CD4-positive, CD25-positive, alpha-beta regulatory T cell (primary cell): ENCODE measurements around the gene CELF6. TPM values are rescaled to one million over a fixed set of nuclear protein-coding genes. Genes with fewer than 3 reads are reported as not detected.

ENCODE experiments used
- ATAC-seq, 2 donors: fragments of 150-1000 bp; cut with Tn5 transposase; one replicate each; pipeline ENCODE4 v1.10.0; 2021; ENCODE audit warnings: low read depth in 2 of 2, moderate number of reproducible peaks in 2 of 2, moderate library complexity in 1 of 2
- DNase-seq, 3 donors: peaks; one replicate each; pipeline versions ENCODE4 v3.0.0 to v3.0.0-alpha.2; 2012 to 2022; ENCODE audit warnings: mixed read lengths in 1 of 3
- H3K27ac ChIP-seq: one replicate; pipeline ENCODE4 v1.7.0; 2013; ENCODE audit warnings: mild to moderate bottlenecking, low read length; ENCODE audit not compliant: insufficient read depth, poor library complexity, severe bottlenecking
- H3K27me3 ChIP-seq: one replicate; pipeline ENCODE4 v1.7.0; 2013; ENCODE audit warnings: low read length; ENCODE audit not compliant: control insufficient read depth, insufficient read depth
- H3K36me3 ChIP-seq: one replicate; pipeline ENCODE4 v1.7.0; 2013; ENCODE audit warnings: mild to moderate bottlenecking, low read length, moderate library complexity; ENCODE audit not compliant: control insufficient read depth, insufficient read depth
- H3K4me1 ChIP-seq: 2 replicates; pipeline ENCODE4 v1.7.0; 2013; ENCODE audit warnings: mild to moderate bottlenecking, low read length; ENCODE audit not compliant: insufficient read depth, control insufficient read depth, poor library complexity, severe bottlenecking
- H3K4me3 ChIP-seq: one replicate; pipeline ENCODE4 v1.7.0; 2013; ENCODE audit warnings: low read depth, mild to moderate bottlenecking, low read length, moderate library complexity
- H3K9me3 ChIP-seq, 2 experiments: 1 replicate in 1 of 2; 2 replicates in 1 of 2; pipeline ENCODE4 v1.7.0; 2013; ENCODE audit warnings: low read length in 2 of 2, mild to moderate bottlenecking in 1 of 2, moderate library complexity in 1 of 2; ENCODE audit not compliant: control insufficient read depth in 2 of 2
- H3K27ac Mint-ChIP-seq, 3 donors: one replicate each; pipeline ENCODE4 v1.8.0; 2020 to 2022; ENCODE audit warnings: mild to moderate bottlenecking in 3 of 3, mixed read lengths in 3 of 3, moderate library complexity in 2 of 3
- H3K27me3 Mint-ChIP-seq: one replicate; pipeline ENCODE4 v1.8.0; 2022; ENCODE audit warnings: mild to moderate bottlenecking, mixed read lengths
- H3K36me3 Mint-ChIP-seq: one replicate; pipeline ENCODE4 v1.8.0; 2020; ENCODE audit warnings: mixed read lengths
- H3K4me1 Mint-ChIP-seq, 4 donors: one replicate each; pipeline ENCODE4 v1.8.0; 2020 to 2022; ENCODE audit warnings: mixed read lengths in 4 of 4, mild to moderate bottlenecking in 1 of 4
- H3K4me3 Mint-ChIP-seq, 4 donors: one replicate each; pipeline ENCODE4 v1.8.0; 2020 to 2022; ENCODE audit warnings: mild to moderate bottlenecking in 4 of 4, mixed read lengths in 4 of 4, moderate library complexity in 3 of 4
- H3K9me3 Mint-ChIP-seq, 7 donors: one replicate each; pipeline ENCODE4 v1.8.0; 2020 to 2022; ENCODE audit warnings: mixed read lengths in 7 of 7, mild to moderate bottlenecking in 3 of 7, moderate library complexity in 2 of 7
- polyA plus RNA-seq, 4 donors: library from polyadenylated mRNA; unstranded; fragments of 300-500 nt; fragmentation: Illumina TruSeq; gene quantifications; one replicate each; pipeline ENCODE4 v1.2.3, GENCODE V29; 2021
- total RNA-seq: library from RNA; stranded (reverse); gene quantifications from one replicate; pipeline ENCODE4 v1.2.3, GENCODE V29; 2022

The CELF6 gene
- total and polyA plus RNA-seq, 5 donors from 2014 or later: 0.14 to 1.7 TPM; not detected in 3

DNA sequence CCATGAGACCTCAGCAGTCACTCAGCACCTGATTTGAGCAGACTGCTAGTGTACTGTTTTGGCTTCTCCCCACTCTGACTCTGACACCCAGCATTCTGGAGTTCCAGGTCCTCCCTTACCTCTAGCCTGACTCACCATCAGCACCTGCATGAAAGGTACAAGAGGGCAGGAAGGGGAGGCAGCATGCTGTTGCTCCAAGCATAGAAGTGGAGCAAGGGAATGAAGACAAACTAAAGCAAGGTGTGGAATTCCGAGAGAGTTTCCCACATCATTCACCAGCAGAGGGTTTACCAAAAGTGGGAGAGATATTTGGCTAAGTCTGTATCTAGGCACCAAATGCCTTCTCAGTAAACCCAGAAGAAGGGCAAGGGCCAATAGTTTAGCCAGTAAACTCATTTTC, 34.5 kb upstream of the CELF6 start:
- Mint-ChIP-seq H3K4me3 (no peak overlapping the region), H3K36me3 (peaks cover 41% of the 10 kb centered on the region), H3K9me3 (no peaks in the 10 kb centered on the region), H3K27ac (peak overlapping the region in 1 of 3 donors; percentile 11), H3K4me1 (peaks cover 0 to 21% (median 16%) of the 10 kb centered on the region in 4 donors), H3K27me3 (no peaks in the 10 kb centered on the region)
- Histone ChIP-seq H3K36me3 (peaks cover 72% of the 10 kb centered on the region), H3K9me3 (no peaks in the 10 kb centered on the region), H3K27me3 (no peaks in the 10 kb centered on the region), H3K27ac (no peak overlapping the region), H3K4me3 (no peak overlapping the region), H3K4me1 (peaks cover 9% of the 10 kb centered on the region)
- no peak for DNase-seq
- ATAC-seq: no peak

DNA sequence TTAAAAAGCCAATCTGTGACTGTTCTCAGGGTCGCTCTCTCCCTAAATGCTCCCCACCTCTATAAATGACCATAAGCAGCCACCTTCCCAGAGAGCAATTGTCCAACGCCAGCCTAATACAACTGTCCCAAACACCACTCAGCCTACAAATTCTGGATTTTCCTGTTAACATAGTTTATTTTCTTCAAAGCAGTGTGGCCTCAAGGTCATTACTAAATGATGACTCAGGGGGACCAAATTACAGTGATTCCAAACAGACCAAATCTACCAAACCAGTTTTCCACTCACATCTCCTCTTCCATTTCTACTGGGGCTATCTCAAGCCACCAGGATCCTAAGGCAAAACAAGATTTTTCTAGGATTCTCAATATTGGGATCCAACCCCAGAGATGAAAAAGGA, 33.3 kb upstream of the CELF6 start:
- H3K27ac ChIP-seq: no peak overlapping the region
- H3K36me3 ChIP-seq: peaks cover 79% of the 10 kb centered on the region
- no peaks in the 10 kb centered on the region for H3K27me3 ChIP-seq
- DNase-seq (no peak), ATAC-seq (no peak)
- Mint-ChIP-seq H3K36me3 (peaks cover 53% of the 10 kb centered on the region), H3K4me3 (no peak overlapping the region), H3K27me3 (no peaks in the 10 kb centered on the region), H3K4me1 (peaks cover 4 to 10% (median 9%) of the 10 kb centered on the region in 4 donors), H3K9me3 (no peaks in the 10 kb centered on the region), H3K27ac (peak overlapping the region in 1 of 3 donors; percentile 9)
- no peaks in the 10 kb centered on the region for H3K9me3 ChIP-seq
- no peak overlapping the region for H3K4me3 ChIP-seq
- no peaks in the 10 kb centered on the region for H3K4me1 ChIP-seq

DNA sequence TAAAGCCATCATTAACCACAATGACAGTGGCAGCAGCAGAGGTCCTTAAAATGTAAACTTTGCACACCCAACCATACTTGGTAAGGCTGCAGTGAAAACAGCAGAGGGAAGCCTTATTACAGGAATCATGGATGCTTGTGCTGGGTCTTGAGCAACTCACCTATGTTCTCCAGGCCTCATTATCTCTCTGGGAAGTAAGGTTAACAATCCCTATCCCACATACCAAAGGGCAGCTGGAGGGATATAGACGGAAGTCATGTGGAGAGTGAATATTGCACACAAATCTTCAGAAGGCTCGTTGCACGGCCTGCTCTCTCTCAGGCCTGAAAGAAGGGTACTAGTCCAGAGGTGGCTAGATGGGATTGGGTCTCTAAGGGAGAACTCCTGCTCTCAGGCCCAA, 25.8 kb upstream of the CELF6 start:
- H3K9me3 Mint-ChIP-seq: no peaks in the 10 kb centered on the region
- peaks cover 36% of the 10 kb centered on the region for H3K36me3 Mint-ChIP-seq
- DNase-seq (no peak), ATAC-seq (no peak)
- no peaks in the 10 kb centered on the region for H3K27me3 Mint-ChIP-seq
- Histone ChIP-seq H3K9me3 (no peaks in the 10 kb centered on the region), H3K36me3 (peaks cover 72% of the 10 kb centered on the region), H3K27me3 (no peaks in the 10 kb centered on the region), H3K4me3 (no peak overlapping the region), H3K27ac (no peak overlapping the region), H3K4me1 (no peaks in the 10 kb centered on the region)
- peaks cover 0 to 4% (median 1%) of the 10 kb centered on the region in 4 donors for H3K4me1 Mint-ChIP-seq
- H3K27ac Mint-ChIP-seq: no peak overlapping the region
- H3K4me3 Mint-ChIP-seq: no peak overlapping the region

DNA sequence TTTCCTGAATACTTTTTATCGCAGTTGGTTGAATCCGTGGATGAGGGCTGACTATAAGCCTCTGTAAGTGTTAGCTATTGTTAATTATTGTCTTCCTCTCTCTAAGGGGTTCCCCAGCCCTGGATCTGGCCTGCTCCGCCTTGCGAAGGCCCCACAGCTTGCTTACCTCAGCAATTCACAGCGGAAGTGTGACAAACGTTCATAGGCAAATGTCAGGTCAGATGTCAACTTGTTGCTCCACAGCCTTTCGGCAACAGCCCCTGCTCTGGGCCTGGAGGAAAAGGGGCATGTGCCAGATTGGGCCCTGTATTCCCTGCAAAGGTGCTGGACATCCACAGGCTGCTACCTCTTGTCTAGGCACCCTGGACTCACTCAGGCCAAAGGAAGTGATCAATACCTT, 25.3 kb upstream of the CELF6 start:
- Mint-ChIP-seq H3K27me3 (no peaks in the 10 kb centered on the region), H3K36me3 (peaks cover 32% of the 10 kb centered on the region), H3K27ac (no peak overlapping the region), H3K9me3 (no peaks in the 10 kb centered on the region), H3K4me3 (no peak overlapping the region), H3K4me1 (peaks cover 0 to 4% (median 1%) of the 10 kb centered on the region in 4 donors)
- no peaks in the 10 kb centered on the region for H3K9me3 ChIP-seq
- ATAC-seq: no peak
- peaks cover 67% of the 10 kb centered on the region for H3K36me3 ChIP-seq
- H3K27ac ChIP-seq: no peak overlapping the region
- H3K27me3 ChIP-seq: no peaks in the 10 kb centered on the region
- H3K4me1 ChIP-seq: no peaks in the 10 kb centered on the region
- H3K4me3 ChIP-seq: no peak overlapping the region
- no peak for DNase-seq

DNA sequence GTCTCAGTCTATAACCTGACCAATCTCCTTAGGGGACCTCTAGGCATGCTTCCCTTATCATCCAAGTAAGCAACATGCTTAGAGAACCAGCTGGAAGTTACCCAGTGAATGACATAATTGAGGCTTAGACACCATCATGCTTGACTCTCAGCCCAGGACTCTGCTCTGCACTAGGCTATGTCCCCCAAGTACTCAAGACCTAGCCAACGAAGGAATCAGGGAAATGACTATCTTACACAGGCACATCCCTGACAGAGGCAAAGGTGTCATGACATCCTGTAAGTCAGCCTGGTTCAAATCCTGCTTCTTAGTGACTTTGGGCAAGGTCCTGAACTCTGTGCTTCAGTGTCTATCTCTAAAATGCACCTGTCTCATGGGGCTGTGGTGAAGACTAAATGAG, 24.6 kb upstream of the CELF6 start:
- H3K36me3 ChIP-seq: peaks cover 62% of the 10 kb centered on the region
- no peak overlapping the region for H3K4me3 ChIP-seq
- no peaks in the 10 kb centered on the region for H3K4me1 ChIP-seq
- H3K27me3 Mint-ChIP-seq: no peaks in the 10 kb centered on the region
- DNase-seq (no peak), ATAC-seq (no peak)
- H3K9me3 Mint-ChIP-seq: no peaks in the 10 kb centered on the region
- no peaks in the 10 kb centered on the region for H3K27me3 ChIP-seq
- H3K4me1 Mint-ChIP-seq: peaks cover 0 to 4% (median 1%) of the 10 kb centered on the region in 4 donors
- no peak overlapping the region for H3K27ac ChIP-seq
- no peak overlapping the region for H3K27ac Mint-ChIP-seq
- no peak overlapping the region for H3K4me3 Mint-ChIP-seq
- H3K36me3 Mint-ChIP-seq: peaks cover 33% of the 10 kb centered on the region
- H3K9me3 ChIP-seq: no peaks in the 10 kb centered on the region

DNA sequence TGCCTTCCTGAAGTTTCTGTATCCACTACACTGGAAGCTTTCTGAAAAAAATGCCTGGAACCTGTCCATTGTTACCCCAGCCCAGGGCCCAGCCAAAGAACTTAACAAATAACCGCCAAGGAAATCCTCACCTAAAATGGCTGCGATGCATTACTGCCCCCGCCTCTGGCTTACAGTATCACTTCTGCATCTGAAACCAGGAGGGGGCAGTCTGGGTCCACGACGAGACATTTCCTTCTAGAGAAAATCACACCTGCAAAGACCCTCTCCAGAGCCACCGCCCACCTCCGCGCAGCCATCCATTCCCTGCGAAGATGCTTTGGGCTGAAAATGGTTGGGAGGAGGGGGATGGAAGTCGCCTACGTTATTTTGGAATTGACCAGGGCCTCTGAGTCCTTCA, 22.4 kb upstream of the CELF6 start:
- no peak overlapping the region for H3K4me3 Mint-ChIP-seq
- DNase-seq: peak in 2 of 3 donors; percentile 19 to 44
- Histone ChIP-seq H3K4me1 (no peaks in the 10 kb centered on the region), H3K9me3 (no peaks in the 10 kb centered on the region), H3K36me3 (peaks cover 46% of the 10 kb centered on the region), H3K27me3 (no peaks in the 10 kb centered on the region), H3K27ac (no peak overlapping the region), H3K4me3 (no peak overlapping the region)
- H3K4me1 Mint-ChIP-seq: no peaks in the 10 kb centered on the region
- H3K36me3 Mint-ChIP-seq: peaks cover 30% of the 10 kb centered on the region
- H3K9me3 Mint-ChIP-seq: no peaks in the 10 kb centered on the region
- H3K27ac Mint-ChIP-seq: no peak overlapping the region
- no peak for ATAC-seq
- no peaks in the 10 kb centered on the region for H3K27me3 Mint-ChIP-seq

DNA sequence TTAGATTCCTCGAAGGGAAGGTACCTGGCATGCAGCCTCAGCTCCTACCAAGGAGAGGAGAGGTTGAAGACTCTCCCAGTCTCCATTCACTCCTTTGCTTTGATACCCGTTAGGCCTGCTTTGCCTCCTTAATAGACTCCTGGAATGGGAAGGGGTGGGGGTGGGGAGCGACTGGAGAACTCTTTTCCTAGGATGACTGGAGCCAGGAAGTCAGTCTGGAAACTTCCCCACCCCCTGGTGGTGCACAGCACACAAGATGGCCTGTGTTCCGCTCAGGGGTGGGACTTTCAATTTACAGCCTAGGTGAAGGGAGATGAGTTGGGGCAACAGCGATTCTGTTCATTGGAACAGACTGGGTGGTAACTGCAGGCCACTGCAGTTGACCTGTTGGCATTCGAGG, 21.4 kb upstream of the CELF6 start:
- H3K27me3 Mint-ChIP-seq: no peaks in the 10 kb centered on the region
- no peak overlapping the region for H3K27ac ChIP-seq
- ATAC-seq: no peak
- DNase-seq: no peak
- H3K4me1 ChIP-seq: no peaks in the 10 kb centered on the region
- peaks cover 36% of the 10 kb centered on the region for H3K36me3 ChIP-seq
- no peaks in the 10 kb centered on the region for H3K27me3 ChIP-seq
- no peak overlapping the region for H3K4me3 Mint-ChIP-seq
- H3K4me1 Mint-ChIP-seq: no peaks in the 10 kb centered on the region
- no peak overlapping the region for H3K4me3 ChIP-seq
- H3K9me3 ChIP-seq: no peaks in the 10 kb centered on the region
- no peak overlapping the region for H3K27ac Mint-ChIP-seq
- H3K36me3 Mint-ChIP-seq: peaks cover 31% of the 10 kb centered on the region
- H3K9me3 Mint-ChIP-seq: no peaks in the 10 kb centered on the region

DNA sequence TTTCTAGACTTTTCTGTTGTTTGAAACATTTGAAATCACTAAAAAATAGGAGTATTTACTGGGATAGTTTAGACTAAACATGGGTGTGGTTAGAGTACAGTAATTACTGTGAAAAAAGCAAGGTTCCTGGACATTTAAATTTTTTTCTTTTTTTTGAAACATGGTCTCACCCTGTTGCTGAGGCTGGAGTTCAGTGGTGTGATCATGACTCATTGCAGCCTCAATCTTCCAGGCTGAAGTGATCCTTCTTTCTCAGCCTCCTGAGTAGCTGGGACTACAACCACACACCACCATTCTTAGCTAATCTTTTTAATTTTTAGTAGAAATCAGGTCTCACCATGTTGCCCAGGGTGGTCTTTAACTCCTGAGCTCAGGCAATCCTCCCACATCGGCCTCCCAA, 20.4 kb upstream of the CELF6 start:
- no peaks in the 10 kb centered on the region for H3K4me1 ChIP-seq
- H3K27ac ChIP-seq: no peak overlapping the region
- H3K4me1 Mint-ChIP-seq: no peaks in the 10 kb centered on the region
- H3K27me3 ChIP-seq: no peaks in the 10 kb centered on the region
- no peak overlapping the region for H3K27ac Mint-ChIP-seq
- H3K9me3 Mint-ChIP-seq: no peaks in the 10 kb centered on the region
- peaks cover 26% of the 10 kb centered on the region for H3K36me3 Mint-ChIP-seq
- ATAC-seq: no peak
- H3K9me3 ChIP-seq: no peaks in the 10 kb centered on the region
- peaks cover 26% of the 10 kb centered on the region for H3K36me3 ChIP-seq
- H3K4me3 ChIP-seq: no peak overlapping the region
- H3K27me3 Mint-ChIP-seq: no peaks in the 10 kb centered on the region
- H3K4me3 Mint-ChIP-seq: no peak overlapping the region
- no peak for DNase-seq
